ENCODE results near the gene RASA3. TPM values are rescaled to one million over a fixed set of nuclear protein-coding genes. Genes with fewer than 3 reads are reported as not detected.

RASA3 gene
- total RNA-seq, 1 experiment from 2014 or later, result 0.56 TPM

GRCh38 chr13:113946409-113947181 lies 185.8 kb downstream of the RASA3 start:
- Histone ChIP-seq H3K4me2 (ENCODE audit: low read depth, low read length, poor library complexity, severe bottlenecking) (no peak overlapping the region), H2AFZ (ENCODE audit: low read length) (no peak overlapping the region), H3K27ac (ENCODE audit: low read length) (no peak overlapping the region), H4K20me1 (ENCODE audit: insufficient read depth, low read depth, low read length) (no peaks in the 10 kb centered on the region), H3K27me3 (ENCODE audit: low read length) (no peaks in the 10 kb centered on the region), H3K4me3 (ENCODE audit: low read length) (no peak overlapping the region), H3K9me3 (ENCODE audit: low read length) (no peaks in the 10 kb centered on the region), H3K9ac (ENCODE audit: low read length) (no peak overlapping the region), H3K79me2 (ENCODE audit: low read length) (no peaks in the 10 kb centered on the region), H3K36me3 (ENCODE audit: insufficient read depth, low read length) (no peaks in the 10 kb centered on the region), H3K9me2 (replicated peaks; ENCODE audit: insufficient read depth, low read length) (no peaks in the 10 kb centered on the region), H3K4me1 (ENCODE audit: low read length) (peaks cover 8% of the 10 kb centered on the region)
- no peak for DNase-seq

DNA sequence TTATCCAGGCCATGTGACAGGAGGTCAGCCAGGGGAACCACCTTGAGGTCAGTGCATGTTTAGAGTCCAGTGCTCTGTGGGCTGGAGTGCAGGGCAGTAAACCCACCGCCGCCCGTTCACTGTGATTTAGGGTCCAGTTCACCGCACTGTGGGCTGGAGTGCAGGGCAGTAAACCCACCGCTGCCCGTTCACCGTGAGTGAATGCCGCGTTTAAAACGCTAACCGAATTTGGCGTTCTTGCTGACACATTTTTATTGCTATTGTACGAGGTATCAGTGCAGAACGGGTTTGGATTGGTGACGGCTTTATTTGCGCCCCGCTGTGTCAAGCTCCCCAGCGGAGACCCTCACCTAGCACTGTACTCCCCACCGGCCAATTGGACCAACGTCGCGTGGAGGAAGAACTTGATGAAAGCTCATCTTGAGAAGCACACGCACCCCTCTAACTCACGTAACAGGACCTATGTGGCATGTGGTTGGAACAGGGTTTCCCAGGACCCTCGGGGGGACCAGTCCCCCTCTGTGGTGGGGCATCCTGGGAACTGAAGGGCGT lies 186.5 kb downstream of the RASA3 start:
- no peak for DNase-seq

GRCh38 chr13:113943821-113944565 lies 188.4 kb downstream of the RASA3 start:
- Histone ChIP-seq H3K27ac (ENCODE audit: low read length) (no peak overlapping the region), H3K27me3 (ENCODE audit: low read length) (no peaks in the 10 kb centered on the region), H3K4me3 (ENCODE audit: low read length) (no peak overlapping the region), H3K36me3 (ENCODE audit: insufficient read depth, low read length) (no peaks in the 10 kb centered on the region), H4K20me1 (ENCODE audit: insufficient read depth, low read depth, low read length) (no peaks in the 10 kb centered on the region), H3K9ac (ENCODE audit: low read length) (no peak overlapping the region), H3K9me3 (ENCODE audit: low read length) (no peaks in the 10 kb centered on the region), H3K9me2 (replicated peaks; ENCODE audit: insufficient read depth, low read length) (no peaks in the 10 kb centered on the region), H3K4me2 (ENCODE audit: low read depth, low read length, poor library complexity, severe bottlenecking) (no peak overlapping the region), H3K4me1 (ENCODE audit: low read length) (peaks cover 8% of the 10 kb centered on the region), H3K79me2 (ENCODE audit: low read length) (no peaks in the 10 kb centered on the region), H2AFZ (ENCODE audit: low read length) (no peak overlapping the region)
- DNase-seq, result no peak

More for the DNA sequence above, 186.5 kb downstream of the RASA3 start:
- H3K4me3 ChIP-seq (ENCODE audit: low read length), result no peak overlapping the region
- H2AFZ ChIP-seq (ENCODE audit: low read length), result no peak overlapping the region
- H3K4me2 ChIP-seq (ENCODE audit: low read depth, low read length, poor library complexity, severe bottlenecking), result no peak overlapping the region
- H3K27me3 ChIP-seq (ENCODE audit: low read length), result no peaks in the 10 kb centered on the region
- no peaks in the 10 kb centered on the region for H4K20me1 ChIP-seq (ENCODE audit: insufficient read depth, low read depth, low read length)
- H3K9me3 ChIP-seq (ENCODE audit: low read length), result no peaks in the 10 kb centered on the region
- no peaks in the 10 kb centered on the region for H3K79me2 ChIP-seq (ENCODE audit: low read length)
- no peaks in the 10 kb centered on the region for H3K36me3 ChIP-seq (ENCODE audit: insufficient read depth, low read length)
- no peak overlapping the region for H3K27ac ChIP-seq (ENCODE audit: low read length)
- H3K4me1 ChIP-seq (ENCODE audit: low read length), result peaks cover 8% of the 10 kb centered on the region
- H3K9me2 ChIP-seq (replicated peaks; ENCODE audit: insufficient read depth, low read length), result no peaks in the 10 kb centered on the region
- H3K9ac ChIP-seq (ENCODE audit: low read length), result no peak overlapping the region

DNA sequence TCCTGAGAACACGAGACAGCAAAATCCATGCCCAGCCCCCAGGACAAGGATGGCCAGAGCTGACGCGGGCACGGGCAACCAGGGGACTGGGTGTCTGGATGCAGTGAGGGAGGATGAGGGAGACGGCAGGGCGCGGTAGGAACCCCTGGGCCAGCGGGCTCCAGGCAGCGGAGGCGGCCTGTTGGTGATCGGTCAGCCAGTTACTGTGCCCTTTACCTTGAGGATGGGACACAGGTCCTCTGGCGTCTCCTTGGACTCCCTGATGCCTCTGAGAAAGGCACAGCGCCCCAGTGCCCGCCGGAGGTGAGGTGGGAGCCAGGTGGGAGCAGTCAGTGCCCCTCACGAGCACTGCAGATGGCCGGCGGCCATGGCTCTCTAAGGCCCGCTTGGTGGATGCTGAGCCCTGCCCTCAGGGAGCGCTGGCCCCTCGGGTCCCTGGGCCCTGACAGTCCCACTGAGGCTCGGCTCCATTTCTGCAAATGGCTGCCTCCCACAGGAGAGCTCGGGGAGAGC lies 189.8 kb downstream of the RASA3 start:
- H3K27me3 ChIP-seq (ENCODE audit: low read length), result no peaks in the 10 kb centered on the region
- H3K79me2 ChIP-seq (ENCODE audit: low read length), result no peaks in the 10 kb centered on the region
- no peak overlapping the region for H3K27ac ChIP-seq (ENCODE audit: low read length)
- H3K4me3 ChIP-seq (ENCODE audit: low read length), result no peak overlapping the region
- no peaks in the 10 kb centered on the region for H3K36me3 ChIP-seq (ENCODE audit: insufficient read depth, low read length)
- H3K4me2 ChIP-seq (ENCODE audit: low read depth, low read length, poor library complexity, severe bottlenecking), result no peak overlapping the region
- no peak overlapping the region for H2AFZ ChIP-seq (ENCODE audit: low read length)
- H3K9me3 ChIP-seq (ENCODE audit: low read length), result no peaks in the 10 kb centered on the region
- no peaks in the 10 kb centered on the region; the same call in 1 of the 2 replicates for H3K4me1 ChIP-seq (ENCODE audit: low read length)
- no peaks in the 10 kb centered on the region for H3K9me2 ChIP-seq (replicated peaks; ENCODE audit: insufficient read depth, low read length)
- no peak overlapping the region for H3K9ac ChIP-seq (ENCODE audit: low read length)
- no peaks in the 10 kb centered on the region for H4K20me1 ChIP-seq (ENCODE audit: insufficient read depth, low read depth, low read length)
- no peak for DNase-seq

DNA sequence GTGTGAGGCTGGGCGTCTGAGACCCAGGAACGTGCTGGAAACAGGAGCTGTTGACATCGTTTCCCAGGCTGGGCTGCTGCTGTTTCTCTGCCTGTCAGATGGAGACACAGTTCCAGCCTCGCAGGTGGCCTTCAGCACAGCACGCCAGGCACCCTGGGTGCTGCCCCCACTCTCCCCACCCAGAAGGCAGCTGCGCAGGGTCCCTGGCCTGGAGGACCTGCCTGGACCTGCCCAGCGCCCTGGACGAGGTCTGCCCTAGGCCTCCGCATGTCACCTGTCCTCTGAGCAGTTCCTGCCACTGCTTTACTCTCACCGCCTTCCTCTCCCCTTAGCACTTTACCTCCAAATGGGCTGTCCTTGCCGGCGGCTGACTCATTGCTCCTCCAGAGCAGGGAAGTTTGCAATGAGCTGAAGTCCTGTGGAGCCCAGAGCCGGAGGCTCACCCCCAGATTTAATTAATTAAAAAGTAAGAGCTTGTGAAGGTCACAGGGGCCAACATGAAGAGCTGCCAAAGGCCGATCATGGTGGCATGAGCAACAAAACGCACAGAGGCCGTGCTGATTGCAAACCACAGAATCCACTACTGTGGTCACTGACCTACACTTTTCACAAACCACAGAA lies 190.7 kb downstream of the RASA3 start:
- Histone ChIP-seq H3K27me3 (ENCODE audit: low read length) (no peaks in the 10 kb centered on the region), H3K4me2 (ENCODE audit: low read depth, low read length, poor library complexity, severe bottlenecking) (no peak overlapping the region), H3K9ac (ENCODE audit: low read length) (no peak overlapping the region), H3K9me2 (replicated peaks; ENCODE audit: insufficient read depth, low read length) (no peaks in the 10 kb centered on the region), H3K79me2 (ENCODE audit: low read length) (no peaks in the 10 kb centered on the region), H2AFZ (ENCODE audit: low read length) (no peak overlapping the region), H3K4me3 (ENCODE audit: low read length) (no peak overlapping the region), H3K36me3 (ENCODE audit: insufficient read depth, low read length) (no peaks in the 10 kb centered on the region), H4K20me1 (ENCODE audit: insufficient read depth, low read depth, low read length) (no peaks in the 10 kb centered on the region), H3K27ac (ENCODE audit: low read length) (no peak overlapping the region), H3K9me3 (ENCODE audit: low read length) (no peaks in the 10 kb centered on the region), H3K4me1 (ENCODE audit: low read length) (no peaks in the 10 kb centered on the region)
- DNase-seq, result no peak

GRCh38 chr13:113939944-113940297 lies 192.5 kb downstream of the RASA3 start:
- no peak overlapping the region for H3K4me3 ChIP-seq (ENCODE audit: low read length)
- no peak overlapping the region for H3K9ac ChIP-seq (ENCODE audit: low read length)
- H3K4me1 ChIP-seq (ENCODE audit: low read length), result no peaks in the 10 kb centered on the region
- no peaks in the 10 kb centered on the region for H4K20me1 ChIP-seq (ENCODE audit: insufficient read depth, low read depth, low read length)
- H3K9me2 ChIP-seq (replicated peaks; ENCODE audit: insufficient read depth, low read length), result no peaks in the 10 kb centered on the region
- no peaks in the 10 kb centered on the region for H3K79me2 ChIP-seq (ENCODE audit: low read length)
- no peak for DNase-seq
- no peaks in the 10 kb centered on the region for H3K9me3 ChIP-seq (ENCODE audit: low read length)
- H3K36me3 ChIP-seq (ENCODE audit: insufficient read depth, low read length), result no peaks in the 10 kb centered on the region
- H2AFZ ChIP-seq (ENCODE audit: low read length), result no peak overlapping the region
- no peaks in the 10 kb centered on the region for H3K27me3 ChIP-seq (ENCODE audit: low read length)
- H3K4me2 ChIP-seq (ENCODE audit: low read depth, low read length, poor library complexity, severe bottlenecking), result no peak overlapping the region
- H3K27ac ChIP-seq (ENCODE audit: low read length), result no peak overlapping the region

GRCh38 chr13:113939129-113939943 lies 193.1 kb downstream of the RASA3 start:
- H3K9me3 ChIP-seq (ENCODE audit: low read length), result no peaks in the 10 kb centered on the region
- no peaks in the 10 kb centered on the region for H3K79me2 ChIP-seq (ENCODE audit: low read length)
- H3K4me3 ChIP-seq (ENCODE audit: low read length), result no peak overlapping the region
- H3K27me3 ChIP-seq (ENCODE audit: low read length), result no peaks in the 10 kb centered on the region
- no peak overlapping the region for H3K4me2 ChIP-seq (ENCODE audit: low read depth, low read length, poor library complexity, severe bottlenecking)
- H3K36me3 ChIP-seq (ENCODE audit: insufficient read depth, low read length), result no peaks in the 10 kb centered on the region
- no peak overlapping the region for H3K9ac ChIP-seq (ENCODE audit: low read length)
- H2AFZ ChIP-seq (ENCODE audit: low read length), result no peak overlapping the region
- H3K27ac ChIP-seq (ENCODE audit: low read length), result no peak overlapping the region
- H3K4me1 ChIP-seq (ENCODE audit: low read length), result no peaks in the 10 kb centered on the region
- DNase-seq, result no peak
- 0 out of 2 replicates have a peak, but pooled peaks cover 3% of the 10 kb centered on the region for H4K20me1 ChIP-seq (ENCODE audit: insufficient read depth, low read depth, low read length)
- H3K9me2 ChIP-seq (replicated peaks; ENCODE audit: insufficient read depth, low read length), result no peaks in the 10 kb centered on the region
